SK-N-MC (cell line): ENCODE measurements around the gene ABI2.

ENCODE experiments used
- FOXP2 ChIP-seq: optimal IDR thresholded peaks from 2 replicates; pipeline ENCODE3; 2011; ENCODE audit warnings: mild to moderate bottlenecking, moderate library complexity; ENCODE audit not compliant: insufficient read depth; ENCODE audit errors: extremely low read length, control extremely low read depth
- POLR2AphosphoS5 ChIP-seq: IDR thresholded peaks from 2 replicates; pipeline ENCODE4 v1.6.1; 2012; ENCODE audit warnings: mild to moderate bottlenecking, low read depth, low read length, borderline replicate concordance

GRCh38 chr2:203310688-203311436 is 17.3 kb upstream of the ABI2 start:
- TF ChIP-seq POLR2AphosphoS5, result no peak
- no peak for TF ChIP-seq FOXP2
